NCI-H1105 (cell line): Measurements from ENCODE around the gene HTR2B.
"Not testable (repeated sequence)": the region's sequence is repeated elsewhere in the genome, so short reads cannot be mapped to it uniquely, and the experiment has no call there.

Source experiments
- DNase-seq: peaks from one replicate; lab custom pipeline; 2025; lab: John Stamatoyannopoulos, UW

Gene HTR2B

GRCh38 chr2:231093933-231094332 is 30.9 kb downstream of the HTR2B start:
- no peak for DNase-seq

- DNase-seq = no peak
Measured at GRCh38 chr2:231088754-231089153, 36.1 kb downstream of the HTR2B start.

GRCh38 chr2:231084565-231084964 is 40.3 kb downstream of the HTR2B start:
- no peak for DNase-seq

- DNase-seq = no peak
Measured at GRCh38 chr2:231069379-231070054, 55.3 kb downstream of the HTR2B start.

- DNase-seq = no peak
Measured at GRCh38 chr2:231068525-231069222, 56.2 kb downstream of the HTR2B start.

- not testable (repeated sequence) for DNase-seq
Measured at GRCh38 chr2:231067531-231067930, 57.3 kb downstream of the HTR2B start.

GRCh38 chr2:231065966-231066365 is 58.9 kb downstream of the HTR2B start:
- DNase-seq = no peak

GRCh38 chr2:231063347-231063746 is 61.5 kb downstream of the HTR2B start:
- DNase-seq = no peak

GRCh38 chr2:231062776-231063175 is 62.1 kb downstream of the HTR2B start:
- DNase-seq = no peak

GRCh38 chr2:231059756-231060155 is 65.1 kb downstream of the HTR2B start:
- no peak for DNase-seq

GRCh38 chr2:231058761-231059550 is 65.9 kb downstream of the HTR2B start:
- no peak for DNase-seq
